ENCODE measurements around the gene SRP72.

SRP72 gene

GRCh38 chr4:56550642-56551041 is 83.2 kb downstream of the SRP72 start:
- DNase-seq (ENCODE audit: low read depth in 2 of 2), result no peak

- no peak for DNase-seq (ENCODE audit: low read depth in 2 of 2)
These were observed 84.1 kb downstream of the SRP72 start for GRCh38 chr4:56551516-56551915.

GRCh38 chr4:56552273-56552672 is 84.9 kb downstream of the SRP72 start:
- no peak for DNase-seq (ENCODE audit: low read depth in 2 of 2)

All from activated CD4-positive, alpha-beta T cell treated with anti-CD3 and anti-CD28 coated beads for 24 hours (primary cell).